Measurements from ENCODE around the gene NEUROD1.

NEUROD1 gene

GRCh38 chr2:181680937-181681811, 857 bp upstream of the NEUROD1 start:
- TF ChIP-seq FOXM1 (IDR thresholded peaks at IDR 0.05; ENCODE audit: borderline replicate concordance, low read depth) (no peak), TAF1 (IDR thresholded peaks at IDR 0.05; ENCODE audit: low read depth) (no peak), ZBTB7A (IDR thresholded peaks at IDR 0.05; ENCODE audit: low read depth) (no peak), NFIC (IDR thresholded peaks at IDR 0.05) (no peak), TEAD4 (IDR thresholded peaks at IDR 0.05) (no peak)
- TF ChIP-seq, protein P1, sequence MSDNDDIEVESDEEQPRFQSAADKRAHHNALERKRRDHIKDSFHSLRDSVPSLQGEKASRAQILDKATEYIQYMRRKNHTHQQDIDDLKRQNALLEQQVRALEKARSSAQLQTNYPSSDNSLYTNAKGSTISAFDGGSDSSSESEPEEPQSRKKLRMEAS (IDR thresholded peaks at IDR 0.05) = no peak

DNA sequence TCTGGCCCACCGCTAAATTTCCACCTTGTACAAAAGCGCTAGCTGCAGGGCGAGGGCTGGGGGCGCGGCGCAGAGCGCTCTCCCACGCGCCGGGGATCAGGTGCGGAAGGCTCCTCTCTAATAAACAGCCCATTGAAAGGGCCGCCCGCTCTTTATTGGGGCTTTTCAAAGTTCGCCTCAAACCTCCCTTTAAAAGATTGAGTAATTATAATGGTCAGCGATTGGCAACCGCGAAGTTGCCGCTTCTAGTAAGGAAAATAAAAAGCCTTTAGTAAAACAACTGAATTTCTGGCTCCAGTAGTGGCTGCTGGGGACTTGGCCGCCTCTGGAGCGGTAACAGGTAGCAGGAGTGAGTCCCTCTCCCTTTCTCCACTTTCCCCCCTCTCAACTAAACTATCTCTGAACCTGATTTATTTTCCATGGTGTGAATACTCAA, 755 bp downstream of the NEUROD1 start:
- TF ChIP-seq CEBPB (IDR thresholded peaks at IDR 0.05) (no peak), TEAD4 (IDR thresholded peaks at IDR 0.05) (no peak), TAF1 (IDR thresholded peaks at IDR 0.05; ENCODE audit: low read depth) (no peak), EP300 (IDR thresholded peaks at IDR 0.05; ENCODE audit: borderline replicate concordance) (no peak), ZBTB7A (IDR thresholded peaks at IDR 0.05; ENCODE audit: low read depth) (no peak)
- TF ChIP-seq, protein P1 (IDR thresholded peaks at IDR 0.05) = no peak
- TF ChIP-seq, protein P2, sequence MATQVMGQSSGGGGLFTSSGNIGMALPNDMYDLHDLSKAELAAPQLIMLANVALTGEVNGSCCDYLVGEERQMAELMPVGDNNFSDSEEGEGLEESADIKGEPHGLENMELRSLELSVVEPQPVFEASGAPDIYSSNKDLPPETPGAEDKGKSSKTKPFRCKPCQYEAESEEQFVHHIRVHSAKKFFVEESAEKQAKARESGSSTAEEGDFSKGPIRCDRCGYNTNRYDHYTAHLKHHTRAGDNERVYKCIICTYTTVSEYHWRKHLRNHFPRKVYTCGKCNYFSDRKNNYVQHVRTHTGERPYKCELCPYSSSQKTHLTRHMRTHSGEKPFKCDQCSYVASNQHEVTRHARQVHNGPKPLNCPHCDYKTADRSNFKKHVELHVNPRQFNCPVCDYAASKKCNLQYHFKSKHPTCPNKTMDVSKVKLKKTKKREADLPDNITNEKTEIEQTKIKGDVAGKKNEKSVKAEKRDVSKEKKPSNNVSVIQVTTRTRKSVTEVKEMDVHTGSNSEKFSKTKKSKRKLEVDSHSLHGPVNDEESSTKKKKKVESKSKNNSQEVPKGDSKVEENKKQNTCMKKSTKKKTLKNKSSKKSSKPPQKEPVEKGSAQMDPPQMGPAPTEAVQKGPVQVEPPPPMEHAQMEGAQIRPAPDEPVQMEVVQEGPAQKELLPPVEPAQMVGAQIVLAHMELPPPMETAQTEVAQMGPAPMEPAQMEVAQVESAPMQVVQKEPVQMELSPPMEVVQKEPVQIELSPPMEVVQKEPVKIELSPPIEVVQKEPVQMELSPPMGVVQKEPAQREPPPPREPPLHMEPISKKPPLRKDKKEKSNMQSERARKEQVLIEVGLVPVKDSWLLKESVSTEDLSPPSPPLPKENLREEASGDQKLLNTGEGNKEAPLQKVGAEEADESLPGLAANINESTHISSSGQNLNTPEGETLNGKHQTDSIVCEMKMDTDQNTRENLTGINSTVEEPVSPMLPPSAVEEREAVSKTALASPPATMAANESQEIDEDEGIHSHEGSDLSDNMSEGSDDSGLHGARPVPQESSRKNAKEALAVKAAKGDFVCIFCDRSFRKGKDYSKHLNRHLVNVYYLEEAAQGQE (IDR thresholded peaks at IDR 0.05; ENCODE audit: low read depth) = no peak

DNA sequence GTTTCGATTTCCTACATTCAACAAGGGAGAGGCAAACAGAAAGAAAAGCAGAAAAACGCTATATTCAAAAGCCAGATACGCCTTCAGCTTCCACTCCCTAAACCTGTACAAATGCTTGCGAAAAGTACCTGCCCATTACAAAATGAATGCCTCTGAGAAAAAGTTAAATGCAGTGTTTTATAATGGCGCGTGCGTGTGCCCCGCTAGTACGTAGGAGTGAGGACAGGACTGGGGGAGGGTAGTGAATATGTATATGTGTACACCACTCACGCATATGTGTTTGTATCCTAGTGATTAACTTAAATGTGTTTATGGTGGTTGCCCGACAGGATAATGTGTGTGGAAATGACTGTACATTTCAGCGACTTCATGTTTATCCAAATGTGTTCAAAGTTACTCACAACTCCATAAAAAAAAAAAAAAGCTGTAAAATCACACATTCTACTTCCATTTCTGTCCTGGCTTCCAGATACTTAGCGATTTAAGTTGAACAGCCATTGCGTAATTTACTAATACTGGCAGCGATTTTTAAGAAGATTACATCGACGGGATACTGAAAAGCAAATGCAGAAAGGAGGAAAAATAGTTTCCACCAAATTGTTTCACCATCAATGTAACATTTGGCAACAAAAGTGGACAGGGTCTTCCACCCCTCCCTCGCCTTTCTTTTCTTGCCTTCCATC, 1.3 kb downstream of the NEUROD1 start:
- no peak for TF ChIP-seq TAF1 (IDR thresholded peaks at IDR 0.05; ENCODE audit: low read depth)
- no peak for TF ChIP-seq EP300 (IDR thresholded peaks at IDR 0.05; ENCODE audit: borderline replicate concordance)
- TF ChIP-seq USF1 (IDR thresholded peaks at IDR 0.05) = no peak
- TF ChIP-seq TEAD4 (IDR thresholded peaks at IDR 0.05) = no peak
- TF ChIP-seq CREB1 (IDR thresholded peaks at IDR 0.05; ENCODE audit: low read depth) = no peak
- TF ChIP-seq, protein P2 (IDR thresholded peaks at IDR 0.05; ENCODE audit: low read depth) = no peak
- TF ChIP-seq FOXM1 (IDR thresholded peaks at IDR 0.05; ENCODE audit: borderline replicate concordance, low read depth) = no peak
- no peak for TF ChIP-seq RAD21 (IDR thresholded peaks at IDR 0.05; ENCODE audit: low read depth)
- TF ChIP-seq, protein P1 (IDR thresholded peaks at IDR 0.05) = no peak
- TF ChIP-seq ZBTB7A (IDR thresholded peaks at IDR 0.05; ENCODE audit: low read depth) = no peak
- no peak for TF ChIP-seq YY1 (IDR thresholded peaks at IDR 0.05; ENCODE audit: low read depth)
- no peak for TF ChIP-seq EGR1 (IDR thresholded peaks at IDR 0.05)
- TF ChIP-seq CEBPB (IDR thresholded peaks at IDR 0.05) = no peak
- TF ChIP-seq NFIC (IDR thresholded peaks at IDR 0.05) = no peak
- no peak for TF ChIP-seq TCF12 (IDR thresholded peaks at IDR 0.05; ENCODE audit: low read depth)

DNA sequence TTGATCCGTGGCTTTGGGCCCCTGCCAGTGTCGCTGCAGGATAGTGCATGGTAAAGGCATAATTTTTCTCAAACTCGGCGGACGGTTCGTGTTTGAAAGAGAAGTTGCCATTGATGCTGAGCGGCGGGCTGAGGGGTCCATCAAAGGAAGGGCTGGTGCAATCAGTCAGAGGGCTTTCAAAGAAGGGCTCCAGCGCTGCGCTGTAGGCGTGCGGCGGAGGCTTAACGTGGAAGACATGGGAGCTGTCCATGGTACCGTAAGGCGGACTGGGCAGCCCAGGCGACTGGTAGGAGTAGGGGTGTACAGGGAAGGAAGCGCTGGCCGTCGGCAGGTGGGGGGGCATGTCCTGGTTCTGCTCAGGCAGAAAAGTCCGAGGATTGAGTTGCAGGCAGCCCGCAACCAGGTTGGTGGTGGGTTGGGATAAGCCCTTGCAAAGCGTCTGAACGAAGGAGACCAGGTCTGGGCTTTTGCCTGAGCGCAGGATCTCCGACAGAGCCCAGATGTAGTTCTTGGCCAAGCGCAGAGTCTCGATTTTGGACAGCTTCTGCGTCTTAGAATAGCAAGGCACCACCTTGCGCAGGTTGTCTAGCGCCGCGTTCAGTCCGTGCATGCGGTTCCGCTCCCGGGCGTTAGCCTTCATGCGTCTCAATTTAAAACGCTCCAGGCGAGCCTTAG, 2.3 kb downstream of the NEUROD1 start:
- TF ChIP-seq EP300 (IDR thresholded peaks at IDR 0.05; ENCODE audit: borderline replicate concordance) (no peak), NFIC (IDR thresholded peaks at IDR 0.05) (no peak), RAD21 (IDR thresholded peaks at IDR 0.05; ENCODE audit: low read depth) (no peak), YY1 (IDR thresholded peaks at IDR 0.05; ENCODE audit: low read depth) (0 out of 2 replicates have a peak, but pooled peaks have one; percentile 25), USF1 (IDR thresholded peaks at IDR 0.05) (no peak), EGR1 (IDR thresholded peaks at IDR 0.05) (no peak), TAF1 (IDR thresholded peaks at IDR 0.05; ENCODE audit: low read depth) (no peak), TEAD4 (IDR thresholded peaks at IDR 0.05) (no peak), FOXM1 (IDR thresholded peaks at IDR 0.05; ENCODE audit: borderline replicate concordance, low read depth) (no peak)
- TF ChIP-seq, protein P2 (IDR thresholded peaks at IDR 0.05; ENCODE audit: low read depth) = peak; percentile 97
- TF ChIP-seq, protein P1 (IDR thresholded peaks at IDR 0.05) = no peak
